Neuron (in vitro differentiated cells): Measurements from ENCODE around the gene NFIX.

Source experiments
- H2AFZ ChIP-seq: one replicate; pipeline ENCODE4 v1.6.1; 2013; ENCODE audit warnings: low read depth, mild to moderate bottlenecking, inconsistent platforms, low read length, moderate library complexity
- H3K27me3 ChIP-seq: one replicate; pipeline ENCODE4 v1.6.1; 2013; ENCODE audit warnings: low read length; ENCODE audit not compliant: insufficient read depth
- H3K36me3 ChIP-seq: one replicate; pipeline ENCODE4 v1.6.1; 2013; ENCODE audit warnings: low read length; ENCODE audit not compliant: insufficient read depth
- H3K4me1 ChIP-seq: one replicate; pipeline ENCODE4 v1.6.1; 2013; ENCODE audit warnings: low read length; ENCODE audit not compliant: insufficient read depth
- H3K4me3 ChIP-seq: 2 replicates; pipeline ENCODE4 v1.5.1; 2013; ENCODE audit warnings: mild to moderate bottlenecking, low read length, moderate library complexity
- H3K9me3 ChIP-seq: one replicate; pipeline ENCODE4 v1.6.1; 2013; ENCODE audit warnings: low read length

The NFIX gene

GRCh38 chr19:13097033-13097462, 101.8 kb downstream of the NFIX start:
- Histone ChIP-seq H2AFZ (no peak overlapping the region), H3K4me3 (no peak overlapping the region), H3K9me3 (peaks cover 2% of the 10 kb centered on the region), H3K27me3 (peaks cover 33% of the 10 kb centered on the region), H3K4me1 (peaks cover 43% of the 10 kb centered on the region), H3K36me3 (no peaks in the 10 kb centered on the region)

- no peak overlapping the region for H2AFZ ChIP-seq
- peaks cover 42% of the 10 kb centered on the region for H3K4me1 ChIP-seq
- H3K4me3 ChIP-seq = no peak overlapping the region
- peaks cover 2% of the 10 kb centered on the region for H3K9me3 ChIP-seq
- H3K36me3 ChIP-seq = no peaks in the 10 kb centered on the region
- peaks cover 37% of the 10 kb centered on the region for H3K27me3 ChIP-seq
Observed at GRCh38 chr19:13097463-13098258, 102.4 kb downstream of the NFIX start.

DNA sequence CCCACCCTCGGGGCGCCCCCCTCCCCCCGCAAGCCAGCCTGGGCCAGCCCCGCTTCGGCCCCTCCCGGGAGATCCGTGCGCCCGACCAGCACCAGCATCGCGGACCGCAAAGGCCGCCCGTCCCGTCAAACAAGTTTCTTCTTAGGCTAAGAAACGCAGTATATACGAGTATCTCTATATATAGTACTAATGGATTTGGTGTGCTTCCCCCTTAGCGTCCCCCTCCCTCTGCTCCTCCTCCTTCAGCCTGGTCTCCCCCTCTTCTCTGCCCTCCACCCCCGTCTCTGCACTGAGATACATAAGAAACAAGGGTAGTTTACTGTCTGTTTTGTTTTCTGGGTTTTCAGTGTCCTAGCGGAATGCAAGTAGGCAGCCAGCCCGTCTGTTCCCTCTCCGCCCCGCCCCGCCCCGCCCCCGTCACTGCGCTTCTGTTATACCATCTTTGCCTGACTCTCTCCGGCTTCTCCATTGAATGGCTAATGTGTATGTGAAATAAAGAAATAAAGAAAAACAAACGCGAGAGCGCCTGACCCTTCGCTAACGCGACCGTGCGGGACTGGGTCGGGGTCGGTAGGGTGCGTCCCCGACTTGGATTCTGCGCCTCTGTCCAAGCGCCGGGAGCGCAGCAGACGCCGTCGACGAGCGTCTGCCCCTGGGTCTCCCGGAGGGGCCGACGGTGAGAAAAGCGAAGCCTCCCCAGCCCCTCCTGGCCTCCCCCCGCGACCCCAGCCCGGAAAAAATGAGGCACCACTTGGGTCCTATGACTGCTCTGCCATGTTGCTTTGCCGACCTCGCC, 103.2 kb downstream of the NFIX start:
- Histone ChIP-seq H3K9me3 (peaks cover 2% of the 10 kb centered on the region), H3K36me3 (no peaks in the 10 kb centered on the region), H3K27me3 (peaks cover 37% of the 10 kb centered on the region), H2AFZ (no peak overlapping the region), H3K4me3 (no peak overlapping the region), H3K4me1 (peaks cover 39% of the 10 kb centered on the region)

GRCh38 chr19:13099073-13099999, 104.1 kb downstream of the NFIX start:
- H2AFZ ChIP-seq = no peak overlapping the region
- H3K4me3 ChIP-seq = no peak overlapping the region
- no peaks in the 10 kb centered on the region for H3K36me3 ChIP-seq
- H3K9me3 ChIP-seq = peaks cover 2% of the 10 kb centered on the region
- peaks cover 37% of the 10 kb centered on the region for H3K27me3 ChIP-seq
- peaks cover 31% of the 10 kb centered on the region for H3K4me1 ChIP-seq

DNA sequence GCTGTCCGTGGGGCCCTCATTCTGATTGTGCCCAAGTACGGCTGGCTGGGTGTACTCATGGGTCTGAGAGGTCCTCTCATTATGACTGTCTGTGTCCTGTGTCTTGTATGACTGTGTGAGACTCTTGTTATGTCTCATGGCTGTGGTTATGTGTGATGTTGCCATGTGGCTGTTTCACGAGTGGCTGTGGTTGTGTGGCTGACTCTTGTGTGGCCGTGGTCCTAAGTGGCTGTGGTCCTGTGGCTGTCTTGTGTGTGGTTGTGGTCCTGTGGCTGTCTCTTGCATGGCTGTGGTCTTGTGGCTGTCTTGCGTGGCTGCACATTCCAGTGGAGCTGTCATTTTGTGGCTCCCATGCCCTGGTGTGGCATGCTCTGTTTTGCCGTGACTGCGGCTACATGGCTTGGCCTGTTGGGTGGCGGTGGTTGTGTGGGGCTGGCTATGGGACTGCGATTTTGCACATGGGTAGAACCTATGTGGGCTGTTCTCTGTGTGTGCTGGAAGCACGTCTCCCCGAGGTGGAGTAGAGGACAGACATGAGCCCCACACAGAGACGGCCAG, 104.8 kb downstream of the NFIX start:
- H3K36me3 ChIP-seq = peaks cover 5% of the 10 kb centered on the region

DNA sequence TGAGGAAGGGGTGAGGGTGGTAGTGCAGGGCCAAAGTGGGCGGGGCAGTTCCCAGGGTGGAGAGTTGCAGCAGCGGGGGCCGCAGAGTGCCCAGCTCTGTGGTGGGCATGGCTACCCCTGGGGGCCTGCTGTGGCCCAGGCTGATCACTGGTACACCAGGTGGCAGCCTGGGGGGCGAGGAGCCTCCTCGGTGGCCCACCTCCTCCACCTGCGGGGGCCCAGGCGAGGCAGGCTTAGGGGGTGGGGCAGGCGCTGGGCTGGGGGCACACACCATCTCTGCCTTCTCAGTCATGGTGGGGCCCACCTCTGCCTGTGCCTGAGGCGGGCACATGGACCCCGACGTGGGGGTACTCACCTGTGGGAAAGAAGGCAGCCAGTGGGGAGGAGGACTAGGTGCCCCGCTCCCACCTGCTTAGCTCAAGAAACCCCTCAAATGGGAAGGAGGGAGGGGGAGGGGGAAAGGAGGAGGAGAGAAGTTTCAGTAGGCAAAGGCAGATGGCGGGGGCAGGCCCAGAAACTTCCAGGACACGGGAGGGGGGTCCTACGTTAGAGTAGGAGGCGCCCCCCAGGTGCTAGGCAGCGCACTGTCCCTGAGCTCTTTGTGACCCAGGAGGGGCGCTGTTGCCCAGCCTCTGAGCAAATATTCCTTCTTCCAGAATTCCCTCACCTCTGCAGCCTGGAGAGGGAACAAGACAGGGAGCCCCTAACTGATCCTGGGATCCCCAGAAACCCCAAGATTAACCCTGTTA, 105.7 kb downstream of the NFIX start:
- H3K27me3 ChIP-seq = peaks cover 37% of the 10 kb centered on the region
- H3K4me1 ChIP-seq = peaks cover 15% of the 10 kb centered on the region
- no peak overlapping the region for H3K4me3 ChIP-seq
- H2AFZ ChIP-seq = no peak overlapping the region
- peaks cover 5% of the 10 kb centered on the region for H3K36me3 ChIP-seq
- H3K9me3 ChIP-seq = peaks cover 2% of the 10 kb centered on the region

More for the DNA sequence above, 104.8 kb downstream of the NFIX start:
- H2AFZ ChIP-seq = no peak overlapping the region
- H3K4me1 ChIP-seq = peaks cover 24% of the 10 kb centered on the region
- peaks cover 2% of the 10 kb centered on the region for H3K9me3 ChIP-seq
- no peak overlapping the region for H3K4me3 ChIP-seq
- H3K27me3 ChIP-seq = peaks cover 37% of the 10 kb centered on the region

- peaks cover 8% of the 10 kb centered on the region for H3K36me3 ChIP-seq
- peak overlapping the region; percentile 46 for H3K4me3 ChIP-seq
- peaks cover 34% of the 10 kb centered on the region for H3K27me3 ChIP-seq
- peaks cover 10% of the 10 kb centered on the region for H3K4me1 ChIP-seq
- peak overlapping the region; percentile 72 for H2AFZ ChIP-seq
- H3K9me3 ChIP-seq = peaks cover 2% of the 10 kb centered on the region
Observed at GRCh38 chr19:13101590-13102415, 106.5 kb downstream of the NFIX start.

DNA sequence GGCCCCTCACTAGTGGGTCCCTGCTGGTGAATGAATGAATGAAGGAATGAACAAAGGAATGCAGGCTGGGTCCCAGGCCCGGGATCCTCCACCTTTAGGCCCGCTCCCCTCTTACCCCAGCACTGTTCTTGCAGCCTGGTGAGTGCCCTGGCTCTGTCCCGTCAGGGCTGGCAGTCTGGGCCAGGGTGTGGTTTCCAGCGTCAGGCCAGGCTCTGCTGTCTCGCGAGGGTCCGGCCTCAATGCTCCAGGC, 107.1 kb downstream of the NFIX start:
- peaks cover 9% of the 10 kb centered on the region for H3K36me3 ChIP-seq
- H3K4me1 ChIP-seq = peaks cover 10% of the 10 kb centered on the region
- H2AFZ ChIP-seq = peak overlapping the region; percentile 72
- peak overlapping the region; percentile 46 for H3K4me3 ChIP-seq
- peaks cover 2% of the 10 kb centered on the region for H3K9me3 ChIP-seq
- H3K27me3 ChIP-seq = peaks cover 30% of the 10 kb centered on the region

- peaks cover 30% of the 10 kb centered on the region for H3K27me3 ChIP-seq
- H3K4me3 ChIP-seq = peak within 1 kb of the TSS; percentile 46
Observed at GRCh38 chr19:13102666-13103580, 107.6 kb downstream of the NFIX start, which contains the start of gene LYL1. TSS of gene LYL1 (minus strand) at chr19:13102858. CDS start at chr19:13101171, 1,687 bp downstream.

GRCh38 chr19:13103581-13104359, 108.5 kb downstream of the NFIX start:
- Histone ChIP-seq H3K27me3 (peaks cover 25% of the 10 kb centered on the region), H3K4me3 (no peak overlapping the region), H3K9me3 (peaks cover 2% of the 10 kb centered on the region), H3K36me3 (peaks cover 12% of the 10 kb centered on the region), H3K4me1 (peaks cover 10% of the 10 kb centered on the region), H2AFZ (no peak overlapping the region)

More at GRCh38 chr19:13102666-13103580, 107.6 kb downstream of the NFIX start, which contains the start of gene LYL1:
- Histone ChIP-seq H3K9me3 (peaks cover 2% of the 10 kb centered on the region), H3K4me1 (peaks cover 10% of the 10 kb centered on the region), H3K36me3 (peaks cover 12% of the 10 kb centered on the region), H2AFZ (peak within 1 kb of the TSS; percentile 72)
